ENCODE data around the gene GPR32.

DNA sequence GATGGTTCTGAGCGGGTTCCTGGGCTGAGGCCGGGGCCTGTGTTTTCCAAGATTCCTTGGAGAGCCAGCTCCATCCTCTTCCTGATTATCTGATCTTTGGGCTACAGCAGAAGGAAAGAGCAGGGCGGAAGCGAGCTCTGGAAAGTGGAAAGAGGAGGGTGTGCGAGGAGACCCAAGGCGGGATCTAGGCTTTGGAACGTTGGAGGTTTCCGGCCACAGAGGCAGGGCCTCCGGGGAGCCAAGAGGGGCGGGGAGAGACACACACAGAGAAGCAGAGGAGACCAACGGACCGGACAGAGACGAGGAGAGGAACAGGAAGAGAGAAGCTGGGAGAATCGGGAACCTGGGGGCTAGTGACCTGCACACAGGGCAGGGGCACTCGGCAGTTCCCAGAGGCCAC, 47.2 kb upstream of the GPR32 start, which contains the start of gene CLEC11A:
- TF ChIP-seq, protein P1, sequence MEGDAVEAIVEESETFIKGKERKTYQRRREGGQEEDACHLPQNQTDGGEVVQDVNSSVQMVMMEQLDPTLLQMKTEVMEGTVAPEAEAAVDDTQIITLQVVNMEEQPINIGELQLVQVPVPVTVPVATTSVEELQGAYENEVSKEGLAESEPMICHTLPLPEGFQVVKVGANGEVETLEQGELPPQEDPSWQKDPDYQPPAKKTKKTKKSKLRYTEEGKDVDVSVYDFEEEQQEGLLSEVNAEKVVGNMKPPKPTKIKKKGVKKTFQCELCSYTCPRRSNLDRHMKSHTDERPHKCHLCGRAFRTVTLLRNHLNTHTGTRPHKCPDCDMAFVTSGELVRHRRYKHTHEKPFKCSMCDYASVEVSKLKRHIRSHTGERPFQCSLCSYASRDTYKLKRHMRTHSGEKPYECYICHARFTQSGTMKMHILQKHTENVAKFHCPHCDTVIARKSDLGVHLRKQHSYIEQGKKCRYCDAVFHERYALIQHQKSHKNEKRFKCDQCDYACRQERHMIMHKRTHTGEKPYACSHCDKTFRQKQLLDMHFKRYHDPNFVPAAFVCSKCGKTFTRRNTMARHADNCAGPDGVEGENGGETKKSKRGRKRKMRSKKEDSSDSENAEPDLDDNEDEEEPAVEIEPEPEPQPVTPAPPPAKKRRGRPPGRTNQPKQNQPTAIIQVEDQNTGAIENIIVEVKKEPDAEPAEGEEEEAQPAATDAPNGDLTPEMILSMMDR (IDR thresholded peaks at IDR 0.05) = no peak
- TF ChIP-seq POLR2A (IDR thresholded peaks at IDR 0.05) = no peak

Data from testis (tissue), 2 donors.